ENCODE results near the gene TSHZ2.

Gene TSHZ2

GRCh38 chr20:53175135-53175780, 203.1 kb downstream of the TSHZ2 start:
- no peak for DNase-seq

- no peak for DNase-seq
Measured at GRCh38 chr20:53176134-53176533, 204.0 kb downstream of the TSHZ2 start.

DNA sequence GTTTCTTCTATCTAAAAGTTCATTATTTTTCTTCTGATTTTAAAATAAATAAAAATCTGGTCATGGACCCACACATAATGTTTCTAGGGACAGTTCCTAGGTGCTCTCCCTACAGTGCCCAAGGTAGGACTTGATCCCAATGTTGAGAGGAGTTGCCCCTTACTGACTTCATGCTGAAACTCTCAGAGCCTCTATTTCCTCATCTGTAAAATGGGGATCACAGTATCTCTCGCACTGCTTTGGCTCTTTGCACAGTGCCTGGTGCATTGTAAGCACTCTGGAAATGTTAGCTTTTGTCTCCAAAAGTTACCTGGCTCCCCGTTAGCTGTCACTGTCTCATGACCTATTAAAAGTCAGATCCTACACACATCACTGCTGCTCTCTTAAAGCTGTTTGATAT, 205.5 kb downstream of the TSHZ2 start:
- DNase-seq, result no peak

DNA sequence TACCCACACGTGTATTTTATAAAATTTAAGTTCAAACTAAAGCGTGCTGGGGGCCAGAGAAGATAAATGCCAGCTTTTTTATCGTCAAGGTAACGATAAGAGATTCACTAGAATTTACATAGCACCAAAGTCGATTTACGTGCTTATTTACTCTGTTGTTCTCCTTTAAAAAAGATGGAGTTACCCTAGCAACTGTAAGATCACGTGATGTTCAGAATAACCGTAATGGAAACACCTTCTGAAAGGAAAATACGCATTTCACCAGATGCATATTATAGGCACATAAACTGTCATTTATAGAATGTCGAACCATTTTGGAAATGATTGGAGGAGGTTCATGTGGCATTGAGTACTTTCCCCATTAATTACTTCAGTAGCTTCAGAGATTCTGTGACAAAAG, 207.6 kb downstream of the TSHZ2 start:
- no peak for DNase-seq

DNA sequence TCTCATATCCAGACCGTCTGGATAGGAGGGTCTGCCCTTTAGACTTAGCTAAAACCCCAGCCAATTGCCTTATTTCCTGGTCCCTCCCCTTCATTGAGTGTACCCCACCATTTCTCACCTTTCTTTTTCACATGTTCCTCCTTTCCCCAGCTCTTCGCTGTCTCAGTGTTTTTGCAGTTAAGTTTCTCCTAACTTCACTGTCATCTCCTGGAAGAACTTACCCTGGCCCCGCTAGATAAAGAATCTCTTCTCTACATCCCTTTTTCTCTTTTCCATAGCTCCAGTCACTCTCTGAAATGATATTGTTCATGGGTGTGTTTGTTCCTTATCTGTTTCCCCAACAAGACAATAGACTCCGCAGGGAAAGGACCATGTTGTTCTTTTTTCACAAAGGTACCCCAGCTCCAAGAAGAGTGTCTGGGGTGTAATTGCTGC, 208.8 kb downstream of the TSHZ2 start:
- DNase-seq, result no peak

DNA sequence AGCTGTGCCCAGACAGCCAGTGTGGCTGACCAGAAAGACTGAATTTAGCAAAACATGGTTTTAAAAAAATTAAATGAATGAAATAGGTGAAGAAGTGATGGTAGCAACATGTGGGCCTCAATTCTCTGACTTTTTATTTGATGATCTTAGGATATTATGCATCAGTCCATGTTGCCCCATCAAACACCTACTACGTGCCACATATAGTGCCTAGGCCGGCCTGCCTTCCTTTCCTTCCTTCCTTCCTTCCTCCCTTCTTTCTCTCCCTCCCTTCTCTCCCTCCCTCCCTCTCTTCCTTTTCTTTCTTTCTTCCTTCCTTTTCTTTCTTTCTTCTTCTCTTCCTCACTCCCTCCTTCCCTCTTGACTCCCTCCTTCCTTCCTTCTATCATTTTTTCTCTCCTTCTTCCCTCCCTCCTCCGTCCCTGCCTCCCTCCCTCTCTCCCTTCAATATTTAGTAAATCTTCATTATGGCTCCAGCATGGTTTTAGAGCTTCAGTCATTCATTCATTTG, 209.8 kb downstream of the TSHZ2 start:
- DNase-seq, result no peak

GRCh38 chr20:53183181-53183580, 211.0 kb downstream of the TSHZ2 start:
- DNase-seq, result no peak

DNA sequence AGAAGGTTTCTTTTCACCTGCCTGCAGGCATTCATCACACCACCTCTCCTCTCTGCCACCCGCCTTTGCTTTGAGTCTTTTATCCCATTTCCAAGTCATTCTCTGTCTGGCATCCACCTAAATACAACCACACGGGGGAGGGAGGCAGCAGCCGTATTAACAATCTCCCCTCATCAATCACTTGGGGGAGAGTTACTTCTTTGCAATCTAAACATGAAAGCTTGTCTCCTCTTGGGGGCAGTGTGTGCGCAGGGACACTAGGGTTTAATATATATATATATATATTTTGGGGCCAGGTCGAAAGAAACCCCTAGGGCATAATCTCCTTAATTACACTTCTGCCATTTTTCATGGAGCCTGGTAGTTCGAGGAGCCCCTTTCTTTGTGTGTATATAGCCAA, 214.5 kb downstream of the TSHZ2 start:
- no peak for DNase-seq

DNA sequence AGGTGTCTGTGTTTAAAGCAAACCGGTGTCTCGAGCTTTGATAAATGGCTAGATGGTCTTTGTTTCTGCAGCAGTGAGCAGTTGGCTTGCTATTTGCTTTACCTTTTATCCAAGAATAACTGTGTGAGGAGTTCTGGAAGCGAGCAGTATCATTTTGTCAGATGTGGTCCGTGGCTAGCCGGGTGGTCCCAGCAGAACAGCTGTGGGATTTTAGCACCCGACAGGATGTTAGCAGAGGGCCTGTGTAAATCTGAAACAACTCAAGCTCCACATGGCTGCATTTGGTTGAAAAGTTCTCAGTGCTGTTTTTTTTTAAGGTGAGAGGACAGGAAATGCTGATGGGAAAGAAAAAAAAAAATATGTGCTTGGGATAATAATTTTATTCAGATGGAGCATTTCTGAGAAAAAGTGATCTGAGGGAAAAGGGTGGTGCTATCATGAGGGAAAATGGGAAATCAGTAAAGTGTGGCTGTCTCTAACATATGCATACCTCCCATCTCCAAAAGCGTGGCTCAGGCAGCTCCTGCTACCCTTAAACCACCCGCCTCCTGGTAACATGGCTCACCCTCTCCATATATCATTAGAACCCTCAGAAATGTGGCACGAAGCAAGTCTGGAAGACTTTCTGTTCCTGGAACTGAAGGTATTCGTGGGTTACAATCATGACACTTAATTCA, 215.4 kb downstream of the TSHZ2 start:
- DNase-seq, result no peak

DNA sequence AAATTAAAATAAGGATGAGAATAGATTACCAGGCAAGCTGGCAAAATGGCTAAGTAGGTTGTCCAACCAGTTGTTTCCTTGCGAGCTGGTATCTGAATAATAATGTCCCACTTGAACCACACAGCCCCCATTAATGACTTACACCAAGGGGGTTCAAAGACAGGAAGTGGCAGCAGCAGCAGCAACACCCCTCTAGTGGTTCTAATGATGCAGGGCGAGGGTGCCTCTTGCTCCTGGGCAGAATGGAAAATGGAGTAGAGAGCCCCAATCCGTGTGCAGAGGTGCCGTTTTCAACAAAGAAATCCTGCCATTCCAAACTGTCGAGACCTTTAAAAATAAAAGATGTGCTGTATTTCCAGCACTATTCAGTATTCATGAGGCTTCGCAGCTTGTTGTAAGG, 218.1 kb downstream of the TSHZ2 start:
- DNase-seq, result no peak

DNA sequence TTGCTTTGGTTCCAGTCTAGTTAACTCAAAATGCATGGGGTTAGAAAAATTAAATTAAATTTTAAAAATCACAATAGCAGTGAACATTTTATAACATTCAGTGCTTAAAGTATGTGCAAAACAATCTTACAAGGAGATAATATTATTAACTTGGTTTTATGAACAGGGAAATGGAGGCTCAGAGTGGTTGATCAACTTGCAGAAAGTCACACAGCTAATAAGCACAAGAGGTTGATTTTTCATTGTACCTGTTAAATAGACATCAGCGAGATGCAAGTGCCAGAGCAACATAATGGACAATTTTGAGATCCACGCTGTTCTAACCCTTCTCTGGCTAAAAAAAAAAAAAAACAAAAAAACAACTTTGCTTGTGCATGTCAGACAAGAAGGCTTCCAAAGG, 219.8 kb downstream of the TSHZ2 start:
- DNase-seq, result no peak

- no peak for DNase-seq
Measured at GRCh38 chr20:53194306-53195290, 222.4 kb downstream of the TSHZ2 start.

DNA sequence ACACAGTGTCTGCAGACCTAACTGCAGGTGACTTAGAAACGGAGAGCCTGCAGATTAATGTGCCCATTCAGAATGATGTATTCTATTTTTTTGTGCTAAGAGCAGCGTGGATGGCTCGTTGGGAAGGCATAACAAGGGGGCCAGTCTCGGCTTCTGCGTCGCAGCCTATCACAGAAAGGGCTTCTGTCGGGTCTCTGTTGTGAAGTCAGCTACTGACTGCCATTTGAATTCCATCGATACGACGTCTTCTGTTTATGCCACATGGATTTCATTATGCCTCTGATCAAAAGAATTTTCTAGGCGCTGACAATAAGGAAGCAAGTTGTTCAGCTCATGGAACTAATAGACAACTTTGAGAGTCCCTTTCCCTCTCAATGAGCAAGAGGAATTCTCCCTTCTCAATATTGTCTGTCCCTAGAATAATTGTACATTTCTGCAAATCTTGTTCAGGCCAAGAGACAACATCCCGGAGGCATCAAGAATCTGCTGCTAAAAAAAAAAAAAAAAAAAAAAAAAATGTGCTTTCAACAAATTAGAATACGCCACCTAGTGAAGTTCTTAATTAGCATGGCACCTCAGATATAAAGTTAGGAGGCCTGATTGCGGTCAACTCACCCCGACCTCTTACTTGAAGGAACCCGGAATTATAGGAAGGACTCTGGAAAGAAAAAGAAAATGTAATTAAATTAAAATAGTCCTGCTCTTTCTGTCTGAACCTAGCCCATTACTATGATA, 223.9 kb downstream of the TSHZ2 start:
- DNase-seq, result no peak

- DNase-seq, result no peak
Measured at GRCh38 chr20:53201588-53201987, 229.4 kb downstream of the TSHZ2 start.

GRCh38 chr20:53202777-53203176, 230.6 kb downstream of the TSHZ2 start:
- no peak for DNase-seq

GRCh38 chr20:53205046-53205445, 232.9 kb downstream of the TSHZ2 start:
- no peak for DNase-seq

- no peak for DNase-seq
Measured at GRCh38 chr20:53208110-53208832, 236.1 kb downstream of the TSHZ2 start.

GRCh38 chr20:53210041-53210440, 237.9 kb downstream of the TSHZ2 start:
- DNase-seq, result no peak

DNA sequence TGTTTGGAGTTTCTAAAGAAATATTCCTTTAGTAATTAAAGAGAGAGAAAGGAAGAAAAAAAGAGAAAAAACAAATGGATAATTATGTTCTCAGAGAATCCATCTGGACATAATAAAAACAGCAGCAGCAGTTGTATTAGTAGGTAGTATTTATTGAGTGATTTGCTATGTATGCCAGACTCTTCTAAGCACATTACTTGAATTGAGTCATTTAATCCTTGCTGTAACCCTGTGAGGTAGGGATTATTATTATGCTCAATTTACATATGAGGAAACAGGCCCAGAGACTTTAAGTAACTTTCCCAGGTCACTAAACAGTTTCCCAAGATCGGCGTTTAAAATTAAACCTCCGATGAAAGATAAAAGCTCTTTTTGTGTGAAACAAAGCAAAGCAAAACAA, 238.8 kb downstream of the TSHZ2 start:
- DNase-seq, result no peak

- DNase-seq, result no peak
Measured at GRCh38 chr20:53212018-53212417, 239.9 kb downstream of the TSHZ2 start.

GRCh38 chr20:53214392-53214791, 242.2 kb downstream of the TSHZ2 start:
- no peak for DNase-seq

DNA sequence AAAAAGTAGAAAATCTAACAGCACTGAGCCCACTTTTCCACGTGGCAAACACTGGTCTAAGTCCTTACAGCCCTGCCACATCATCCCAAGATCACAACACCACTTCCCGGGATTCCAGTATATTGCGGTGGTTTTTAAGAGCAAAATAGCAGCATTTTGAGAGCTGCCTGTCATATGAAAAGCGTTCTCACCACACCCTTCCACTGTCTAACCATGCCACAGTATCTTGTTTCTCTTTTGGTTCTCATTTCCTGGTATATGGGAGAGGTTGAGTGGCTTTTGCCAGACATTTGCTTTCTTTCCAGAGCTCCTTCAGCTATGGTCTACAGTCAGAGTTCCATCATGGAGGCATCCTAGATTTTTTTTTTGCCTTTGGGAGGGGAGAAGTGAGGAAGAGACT, 243.0 kb downstream of the TSHZ2 start:
- DNase-seq, result no peak
